Hepatocyte (in vitro differentiated cells): ENCODE results near the gene CCDC12. TPM values are rescaled to one million over a fixed set of nuclear protein-coding genes. Genes with fewer than 3 reads are reported as not detected.

ENCODE experiments used
- DNase-seq: peaks from one replicate; pipeline ENCODE4 v3.0.0-alpha.2; 2016; ENCODE audit warnings: low spot score
- H2AFZ ChIP-seq: fragments of 200-600 bp; sonication (generic); 2 replicates; pipeline ENCODE4 v1.6.0; 2016; ENCODE audit warnings: antibody characterized with exemption, mild to moderate bottlenecking
- H3K27ac ChIP-seq: fragments of 200-600 bp; sonication (generic); 2 replicates; pipeline ENCODE4 v1.5.1; 2016; ENCODE audit warnings: mild to moderate bottlenecking
- H3K27me3 ChIP-seq: fragments of 200-600 bp; sonication (generic); 2 replicates; pipeline ENCODE4 v1.6.1; 2016
- H3K36me3 ChIP-seq: fragments of 200-600 bp; sonication (generic); replicated peaks from 2 replicates; pipeline ENCODE4 v1.5.1; 2016; ENCODE audit warnings: low read depth; ENCODE audit not compliant: insufficient read depth
- H3K4me1 ChIP-seq: fragments of 200-600 bp; sonication (generic); 2 replicates; pipeline ENCODE4 v1.5.1; 2016; ENCODE audit warnings: mild to moderate bottlenecking, moderate library complexity; ENCODE audit not compliant: insufficient read depth
- H3K4me2 ChIP-seq: fragments of 200-600 bp; sonication (generic); 2 replicates; pipeline ENCODE4 v1.6.0; 2016
- H3K4me3 ChIP-seq: fragments of 200-600 bp; sonication (generic); 2 replicates; pipeline ENCODE4 v1.5.1; 2016; ENCODE audit warnings: mild to moderate bottlenecking
- H3K79me2 ChIP-seq: fragments of 200-600 bp; sonication (generic); 2 replicates; pipeline ENCODE4 v1.6.0; 2017; ENCODE audit warnings: mild to moderate bottlenecking
- H3K9me2 ChIP-seq: fragments of 200-600 bp; sonication (generic); replicated peaks from 2 replicates; pipeline ENCODE4 v1.6.0; 2017; ENCODE audit warnings: mild to moderate bottlenecking; ENCODE audit not compliant: insufficient read depth
- H3K9me3 ChIP-seq: fragments of 200-600 bp; sonication (generic); 2 replicates; pipeline ENCODE4 v1.5.1; 2016; ENCODE audit warnings: low read depth, mild to moderate bottlenecking
- H4K20me1 ChIP-seq: fragments of 200-600 bp; sonication (generic); 2 replicates; pipeline ENCODE4 v1.6.0; 2016; ENCODE audit warnings: mild to moderate bottlenecking; ENCODE audit not compliant: insufficient read depth, poor library complexity, severe bottlenecking
- CTCF ChIP-seq: fragments of 200-600 bp; sonication (generic); IDR thresholded peaks from 2 replicates; pipeline ENCODE4 v1.5.1; 2016; ENCODE audit warnings: antibody characterized with exemption, mild to moderate bottlenecking; ENCODE audit not compliant: poor library complexity
- EZH2 ChIP-seq: fragments of 200-600 bp; sonication (generic); IDR thresholded peaks from 2 replicates; pipeline ENCODE4 v1.6.1; 2016; ENCODE audit warnings: antibody characterized with exemption, mild to moderate bottlenecking, borderline replicate concordance
- EZH2phosphoT487 ChIP-seq: fragments of 200-600 bp; sonication (generic); IDR thresholded peaks from one replicate; pipeline ENCODE4 v1.6.1; 2018; ENCODE audit warnings: antibody characterized with exemption, mild to moderate bottlenecking, low read depth, moderate library complexity; ENCODE audit not compliant: unreplicated experiment, severe bottlenecking
- WGBS: methylation state at CpG from one replicate; pipeline ENCODE4 v1.1.6; 2016; ENCODE audit warnings: low lambda C conversion rate; ENCODE audit errors: missing lambda C conversion rate; 5-methylcytosine and 5-hydroxymethylcytosine counted together
- polyA plus RNA-seq: library from polyadenylated mRNA; unstranded; fragments of >200 nt; fragmentation: Nextera tagmentation; extraction: Ambion mirVana; gene quantifications from 2 replicates; pipeline ENCODE4 v1.2.1, GENCODE V29; 2016
- total RNA-seq: library from RNA; depleted of rRNA; stranded (reverse); fragments of >200 nt; gene quantifications from 2 replicates; pipeline ENCODE4 v1.2.3, GENCODE V29; 2014

Gene CCDC12
- total and polyA plus RNA-seq, 2 experiments from 2014 or later, result 41.1 to 78.4 TPM

- Histone ChIP-seq H3K27ac (no peak overlapping the region), H3K9me2 (no peaks in the 10 kb centered on the region), H3K36me3 (no peaks in the 10 kb centered on the region), H3K9me3 (no peaks in the 10 kb centered on the region), H3K27me3 (no peaks in the 10 kb centered on the region), H3K4me2 (no peak overlapping the region), H4K20me1 (no peaks in the 10 kb centered on the region), H3K4me3 (no peak overlapping the region), H2AFZ (no peak overlapping the region), H3K79me2 (no peaks in the 10 kb centered on the region), H3K4me1 (peaks cover 19% of the 10 kb centered on the region)
- TF ChIP-seq CTCF, result no peak
- TF ChIP-seq EZH2phosphoT487, result no peak
- TF ChIP-seq EZH2, result no peak
- DNase-seq, result no peak
- WGBS, result 99% methylated on average over 10 of the region's 10 CpGs
These were observed 36.0 kb upstream of the CCDC12 start for GRCh38 chr3:47012342-47013230.

- H4K20me1 ChIP-seq, result no peaks in the 10 kb centered on the region
- no peak overlapping the region for H3K4me2 ChIP-seq
- H3K4me3 ChIP-seq, result no peak overlapping the region
- H3K4me1 ChIP-seq, result peaks cover 15% of the 10 kb centered on the region
- H3K36me3 ChIP-seq, result no peaks in the 10 kb centered on the region
- no peaks in the 10 kb centered on the region for H3K27me3 ChIP-seq
- no peak overlapping the region for H2AFZ ChIP-seq
- H3K9me2 ChIP-seq, result no peaks in the 10 kb centered on the region
- DNase-seq, result no peak
- no peak for TF ChIP-seq EZH2
- no peak for TF ChIP-seq EZH2phosphoT487
- no peaks in the 10 kb centered on the region for H3K79me2 ChIP-seq
- no peaks in the 10 kb centered on the region for H3K9me3 ChIP-seq
- WGBS, result 94% methylated on average over 6 of the region's 6 CpGs
- no peak overlapping the region for H3K27ac ChIP-seq
These were observed 34.8 kb upstream of the CCDC12 start for GRCh38 chr3:47011371-47011770.

- TF ChIP-seq EZH2 (no peak), EZH2phosphoT487 (no peak), CTCF (no peak)
- H3K9me3 ChIP-seq, result no peaks in the 10 kb centered on the region
- H3K4me2 ChIP-seq, result no peak overlapping the region
- H3K4me3 ChIP-seq, result no peak overlapping the region
- peaks cover 13% of the 10 kb centered on the region for H3K4me1 ChIP-seq
- no peak for DNase-seq
- no peaks in the 10 kb centered on the region for H3K9me2 ChIP-seq
- H3K27ac ChIP-seq, result no peak overlapping the region
- H2AFZ ChIP-seq, result no peak overlapping the region
- whole genome bisulfite sequencing, result 94% methylated on average over 5 of the region's 5 CpGs
- H3K27me3 ChIP-seq, result no peaks in the 10 kb centered on the region
- no peaks in the 10 kb centered on the region for H3K79me2 ChIP-seq
- H3K36me3 ChIP-seq, result no peaks in the 10 kb centered on the region
- no peaks in the 10 kb centered on the region for H4K20me1 ChIP-seq
These were observed 34.4 kb upstream of the CCDC12 start for GRCh38 chr3:47010910-47011309.

GRCh38 chr3:47010111-47010712, 33.7 kb upstream of the CCDC12 start:
- Histone ChIP-seq H3K27me3 (no peaks in the 10 kb centered on the region), H3K4me1 (peaks cover 9% of the 10 kb centered on the region), H4K20me1 (no peaks in the 10 kb centered on the region), H2AFZ (peak overlapping the region; percentile 60), H3K9me3 (no peaks in the 10 kb centered on the region), H3K79me2 (no peaks in the 10 kb centered on the region), H3K4me2 (peak overlapping the region; percentile 91), H3K36me3 (no peaks in the 10 kb centered on the region), H3K4me3 (peak overlapping the region; percentile 32), H3K9me2 (no peaks in the 10 kb centered on the region), H3K27ac (peak overlapping the region; percentile 94)
- 79% methylated on average over 23 of the region's 23 CpGs for WGBS
- no peak for DNase-seq
- TF ChIP-seq CTCF, result no peak
- TF ChIP-seq EZH2, result no peak
- TF ChIP-seq EZH2phosphoT487, result no peak
